Lower lobe of right lung (tissue), 2 donors: ENCODE results near the gene SLC47A2. TPM values are rescaled to one million over a fixed set of nuclear protein-coding genes. Genes with fewer than 3 reads are reported as not detected.

Experiments used
- ATAC-seq, 2 donors: fragments of 200-7000 bp; cut with Tn5 transposase; one replicate each; pipeline ENCODE4 v1.9.1; 2020 to 2022; ENCODE audit warnings: mild to moderate bottlenecking in 2 of 2, moderate library complexity in 2 of 2
- DNase-seq: peaks from one replicate; pipeline ENCODE4 v3.0.0-alpha.2; 2020
- H3K27ac ChIP-seq: fragments of 200-600 bp; one replicate; pipeline ENCODE4 v1.8.0; 2022
- H3K27me3 ChIP-seq: fragments of 200-600 bp; one replicate; pipeline ENCODE4 v1.8.0; 2022; ENCODE audit warnings: low read depth
- H3K36me3 ChIP-seq: fragments of 200-600 bp; one replicate; pipeline ENCODE4 v1.8.0; 2022; ENCODE audit warnings: mild to moderate bottlenecking
- H3K4me1 ChIP-seq: fragments of 200-600 bp; one replicate; pipeline ENCODE4 v1.8.0; 2022
- H3K4me3 ChIP-seq: fragments of 200-600 bp; one replicate; pipeline ENCODE4 v1.8.0; 2022; ENCODE audit warnings: mild to moderate bottlenecking
- H3K9me3 ChIP-seq: fragments of 200-600 bp; one replicate; pipeline ENCODE4 v1.8.0; 2022
- intact Hi-C: fragments of 100-400 bp; cut with DNase I; formaldehyde crosslinking; loops from one replicate; pipeline ENCODE4 v1.11.0; 2022
- total RNA-seq: library from RNA; stranded (reverse); fragmentation: NEBNext Ultra II Directional; extraction: Animal tissue kit (Norgen Biotek cat#: 25700); gene quantifications from one replicate; pipeline ENCODE4 v1.2.1, GENCODE V29; 2021
- TF ChIP-seq, protein P1 (sequence below): fragments of 200-600 bp; IDR thresholded peaks from one replicate; pipeline ENCODE4 v1.8.0; 2022; ENCODE audit warnings: antibody characterized with exemption, mild to moderate bottlenecking
- donor health status: DM: no; HTN: yes; CAD: no; lungs with severe emphysema.

SLC47A2 gene
- total RNA-seq, 1 donor from 2014 or later, result not detected

DNA sequence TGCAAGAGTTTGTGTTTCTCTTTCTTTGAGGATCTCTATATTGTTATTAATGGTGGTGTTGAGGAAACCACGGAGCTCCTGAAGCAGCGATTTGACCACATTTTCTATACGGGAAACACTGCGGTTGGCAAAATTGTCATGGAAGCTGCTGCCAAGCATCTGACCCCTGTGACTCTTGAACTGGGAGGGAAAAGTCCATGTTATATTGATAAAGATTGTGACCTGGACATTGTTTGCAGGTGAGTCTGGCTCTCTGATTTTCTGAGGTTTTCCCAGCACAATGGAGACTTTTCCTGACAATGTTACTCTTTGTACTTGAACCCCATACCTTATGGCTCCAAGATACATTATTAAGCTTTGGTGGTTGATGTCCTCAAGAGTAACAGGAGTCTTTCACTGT, 60.0 kb downstream of the SLC47A2 start:
- no peak for ATAC-seq
- TF ChIP-seq, protein P1, sequence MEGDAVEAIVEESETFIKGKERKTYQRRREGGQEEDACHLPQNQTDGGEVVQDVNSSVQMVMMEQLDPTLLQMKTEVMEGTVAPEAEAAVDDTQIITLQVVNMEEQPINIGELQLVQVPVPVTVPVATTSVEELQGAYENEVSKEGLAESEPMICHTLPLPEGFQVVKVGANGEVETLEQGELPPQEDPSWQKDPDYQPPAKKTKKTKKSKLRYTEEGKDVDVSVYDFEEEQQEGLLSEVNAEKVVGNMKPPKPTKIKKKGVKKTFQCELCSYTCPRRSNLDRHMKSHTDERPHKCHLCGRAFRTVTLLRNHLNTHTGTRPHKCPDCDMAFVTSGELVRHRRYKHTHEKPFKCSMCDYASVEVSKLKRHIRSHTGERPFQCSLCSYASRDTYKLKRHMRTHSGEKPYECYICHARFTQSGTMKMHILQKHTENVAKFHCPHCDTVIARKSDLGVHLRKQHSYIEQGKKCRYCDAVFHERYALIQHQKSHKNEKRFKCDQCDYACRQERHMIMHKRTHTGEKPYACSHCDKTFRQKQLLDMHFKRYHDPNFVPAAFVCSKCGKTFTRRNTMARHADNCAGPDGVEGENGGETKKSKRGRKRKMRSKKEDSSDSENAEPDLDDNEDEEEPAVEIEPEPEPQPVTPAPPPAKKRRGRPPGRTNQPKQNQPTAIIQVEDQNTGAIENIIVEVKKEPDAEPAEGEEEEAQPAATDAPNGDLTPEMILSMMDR, result no peak
- Histone ChIP-seq H3K4me3 (no peak overlapping the region), H3K36me3 (peaks cover 74% of the 10 kb centered on the region), H3K27ac (no peak overlapping the region), H3K9me3 (no peaks in the 10 kb centered on the region), H3K4me1 (peaks cover 40% of the 10 kb centered on the region), H3K27me3 (no peaks in the 10 kb centered on the region)
- no peak for DNase-seq
- intact Hi-C loops, result no loop called here

GRCh38 chr17:19654896-19655295, 61.5 kb downstream of the SLC47A2 start:
- H3K9me3 ChIP-seq, result no peaks in the 10 kb centered on the region
- no peak for DNase-seq
- no peaks in the 10 kb centered on the region for H3K27me3 ChIP-seq
- H3K27ac ChIP-seq, result no peak overlapping the region
- ATAC-seq, result no peak
- TF ChIP-seq, protein P1, result no peak
- H3K4me1 ChIP-seq, result peaks cover 42% of the 10 kb centered on the region
- H3K4me3 ChIP-seq, result no peak overlapping the region
- intact Hi-C loops, result no loop called here
- H3K36me3 ChIP-seq, result peaks cover 66% of the 10 kb centered on the region

- DNase-seq (no peak), ATAC-seq (no peak)
- Histone ChIP-seq H3K27me3 (no peaks in the 10 kb centered on the region), H3K36me3 (peaks cover 65% of the 10 kb centered on the region), H3K4me1 (peaks cover 44% of the 10 kb centered on the region), H3K4me3 (no peak overlapping the region), H3K9me3 (no peaks in the 10 kb centered on the region), H3K27ac (no peak overlapping the region)
- TF ChIP-seq, protein P1, result no peak
- intact Hi-C loops, result no loop called here
These were observed 62.0 kb downstream of the SLC47A2 start for GRCh38 chr17:19654342-19654886.

- intact Hi-C loops, result no loop called here
- TF ChIP-seq, protein P1, result no peak
- no peak for DNase-seq
- H3K27ac ChIP-seq, result no peak overlapping the region
- no peaks in the 10 kb centered on the region for H3K9me3 ChIP-seq
- peaks cover 43% of the 10 kb centered on the region for H3K4me1 ChIP-seq
- peaks cover 49% of the 10 kb centered on the region for H3K36me3 ChIP-seq
- H3K27me3 ChIP-seq, result no peaks in the 10 kb centered on the region
- H3K4me3 ChIP-seq, result no peak overlapping the region
- no peak for ATAC-seq
These were observed 63.8 kb downstream of the SLC47A2 start for GRCh38 chr17:19652595-19652994.

DNA sequence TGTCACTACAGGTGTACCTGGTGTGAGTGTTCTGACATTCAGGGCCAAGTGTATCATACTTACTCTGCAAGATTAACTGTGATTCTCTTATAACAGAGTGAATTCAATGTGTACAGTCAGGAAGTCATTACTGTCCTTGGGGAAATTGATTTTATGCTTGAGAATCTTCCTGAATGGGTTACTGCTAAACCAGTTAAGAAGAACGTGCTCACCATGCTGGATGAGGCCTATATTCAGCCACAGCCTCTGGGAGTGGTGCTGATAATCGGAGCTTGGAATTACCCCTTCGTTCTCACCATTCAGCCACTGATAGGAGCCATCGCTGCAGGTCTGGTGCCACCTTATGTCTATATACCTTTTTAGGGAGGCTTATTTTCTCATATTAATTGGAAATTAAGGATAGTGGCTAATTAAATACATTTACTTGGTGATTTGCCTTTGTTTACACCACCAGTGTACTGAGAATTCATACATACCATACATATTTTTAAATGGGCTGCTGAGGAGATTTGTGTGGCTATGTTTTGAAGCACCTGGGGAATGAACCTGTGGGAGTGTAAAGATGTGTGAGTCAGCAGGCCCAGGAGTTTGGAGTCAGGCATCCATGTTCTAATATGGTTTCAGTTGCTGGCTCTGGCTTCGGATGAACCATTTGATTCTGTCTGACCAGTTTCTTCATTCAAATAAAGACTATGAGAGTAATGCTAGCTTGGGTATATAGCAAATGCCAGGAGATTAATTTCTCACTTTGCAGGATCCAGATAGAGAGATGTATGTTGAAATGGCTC, 64.7 kb downstream of the SLC47A2 start:
- DNase-seq (no peak), ATAC-seq (no peak)
- H3K9me3 ChIP-seq, result no peaks in the 10 kb centered on the region
- intact Hi-C loops, result no loop called here
- H3K4me3 ChIP-seq, result peak overlapping the region; percentile 93
- peaks cover 53% of the 10 kb centered on the region for H3K4me1 ChIP-seq
- peaks cover 40% of the 10 kb centered on the region for H3K36me3 ChIP-seq
- H3K27ac ChIP-seq, result no peak overlapping the region
- H3K27me3 ChIP-seq, result no peaks in the 10 kb centered on the region
- TF ChIP-seq, protein P1, result no peak
